Parathyroid adenoma (tissue), 2 donors: ENCODE measurements around the gene SLC11A2.

Experiments
- H2AFZ ChIP-seq: fragments of 300-600 bp; sonication (generic); one replicate; pipeline ENCODE4 v1.7.0; 2017; ENCODE audit warnings: antibody characterized with exemption, mild to moderate bottlenecking
- H3K27ac ChIP-seq: fragments of 300-600 bp; sonication (generic); one replicate; pipeline ENCODE4 v1.7.0; 2017
- H3K27me3 ChIP-seq: fragments of 300-600 bp; sonication (generic); one replicate; pipeline ENCODE4 v1.7.0; 2017; ENCODE audit warnings: low read length; ENCODE audit not compliant: control insufficient read depth, insufficient read depth
- H3K36me3 ChIP-seq: fragments of 300-600 bp; sonication (generic); one replicate; pipeline ENCODE4 v1.7.0; 2017; ENCODE audit warnings: low read length; ENCODE audit not compliant: control insufficient read depth, insufficient read depth
- H3K4me1 ChIP-seq: fragments of 300-600 bp; sonication (generic); one replicate; pipeline ENCODE4 v1.7.0; 2017; ENCODE audit warnings: control low read depth
- H3K4me2 ChIP-seq: fragments of 300-600 bp; sonication (generic); one replicate; pipeline ENCODE4 v1.7.0; 2017; ENCODE audit warnings: low read length
- H3K4me3 ChIP-seq: fragments of 300-600 bp; sonication (generic); one replicate; pipeline ENCODE4 v1.7.0; 2017; ENCODE audit warnings: low read depth, low read length
- H3K79me2 ChIP-seq: fragments of 300-600 bp; sonication (generic); one replicate; pipeline ENCODE4 v1.7.0; 2017; ENCODE audit warnings: control low read depth
- H3K9ac ChIP-seq: fragments of 300-600 bp; sonication (generic); one replicate; pipeline ENCODE4 v1.7.0; 2017; ENCODE audit warnings: mild to moderate bottlenecking
- H3K9me3 ChIP-seq: fragments of 300-600 bp; sonication (generic); one replicate; pipeline ENCODE4 v1.7.0; 2017; ENCODE audit warnings: low read length; ENCODE audit not compliant: control insufficient read depth
- TF ChIP-seq, protein P1 (sequence below): fragments of 300-600 bp; sonication (generic); IDR thresholded peaks from one replicate; pipeline ENCODE4 v1.7.0; 2017; ENCODE audit warnings: antibody characterized with exemption, mild to moderate bottlenecking
- donor health status: primary hyperparathyroidism.

Gene SLC11A2

DNA sequence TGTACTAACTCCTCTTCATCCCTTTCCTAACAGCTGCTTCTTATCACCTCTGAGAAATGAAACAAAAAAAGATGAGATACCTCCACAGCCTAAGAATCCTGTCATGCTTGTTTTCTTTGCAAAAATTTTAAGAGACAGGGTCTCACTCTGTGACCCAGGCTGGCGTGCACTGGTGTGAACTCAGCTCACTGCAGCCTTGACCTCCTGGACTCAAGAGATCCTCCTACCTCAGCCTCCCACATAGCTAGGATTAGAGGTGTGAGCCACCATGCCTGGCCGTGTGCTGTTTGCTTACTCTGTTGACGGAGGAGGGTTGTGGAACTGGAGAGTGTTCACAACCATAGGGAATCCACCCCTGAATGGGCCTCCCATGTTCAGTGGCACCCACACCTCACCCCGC lies 41.0 kb upstream of the SLC11A2 start:
- Histone ChIP-seq H3K36me3 (no peaks in the 10 kb centered on the region), H3K27ac (no peak overlapping the region), H3K9ac (no peak overlapping the region), H3K27me3 (no peaks in the 10 kb centered on the region), H3K79me2 (peaks cover 5% of the 10 kb centered on the region), H3K4me2 (no peak overlapping the region), H3K9me3 (no peaks in the 10 kb centered on the region), H3K4me1 (no peaks in the 10 kb centered on the region), H3K4me3 (no peak overlapping the region), H2AFZ (no peak overlapping the region)
- TF ChIP-seq, protein P1, sequence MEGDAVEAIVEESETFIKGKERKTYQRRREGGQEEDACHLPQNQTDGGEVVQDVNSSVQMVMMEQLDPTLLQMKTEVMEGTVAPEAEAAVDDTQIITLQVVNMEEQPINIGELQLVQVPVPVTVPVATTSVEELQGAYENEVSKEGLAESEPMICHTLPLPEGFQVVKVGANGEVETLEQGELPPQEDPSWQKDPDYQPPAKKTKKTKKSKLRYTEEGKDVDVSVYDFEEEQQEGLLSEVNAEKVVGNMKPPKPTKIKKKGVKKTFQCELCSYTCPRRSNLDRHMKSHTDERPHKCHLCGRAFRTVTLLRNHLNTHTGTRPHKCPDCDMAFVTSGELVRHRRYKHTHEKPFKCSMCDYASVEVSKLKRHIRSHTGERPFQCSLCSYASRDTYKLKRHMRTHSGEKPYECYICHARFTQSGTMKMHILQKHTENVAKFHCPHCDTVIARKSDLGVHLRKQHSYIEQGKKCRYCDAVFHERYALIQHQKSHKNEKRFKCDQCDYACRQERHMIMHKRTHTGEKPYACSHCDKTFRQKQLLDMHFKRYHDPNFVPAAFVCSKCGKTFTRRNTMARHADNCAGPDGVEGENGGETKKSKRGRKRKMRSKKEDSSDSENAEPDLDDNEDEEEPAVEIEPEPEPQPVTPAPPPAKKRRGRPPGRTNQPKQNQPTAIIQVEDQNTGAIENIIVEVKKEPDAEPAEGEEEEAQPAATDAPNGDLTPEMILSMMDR = no peak

GRCh38 chr12:51065530-51065929 lies 39.3 kb upstream of the SLC11A2 start:
- Histone ChIP-seq H3K27ac (no peak overlapping the region), H3K36me3 (no peaks in the 10 kb centered on the region), H3K9me3 (no peaks in the 10 kb centered on the region)

GRCh38 chr12:51062631-51063397 lies 36.6 kb upstream of the SLC11A2 start:
- H3K4me2 ChIP-seq = no peak overlapping the region
- no peaks in the 10 kb centered on the region for H3K27me3 ChIP-seq
- no peak overlapping the region for H2AFZ ChIP-seq
- no peak overlapping the region for H3K9ac ChIP-seq
- no peaks in the 10 kb centered on the region for H3K4me1 ChIP-seq
- TF ChIP-seq, protein P1 = no peak
- H3K36me3 ChIP-seq = no peaks in the 10 kb centered on the region
- H3K9me3 ChIP-seq = no peaks in the 10 kb centered on the region
- no peak overlapping the region for H3K27ac ChIP-seq
- no peaks in the 10 kb centered on the region for H3K79me2 ChIP-seq
- no peak overlapping the region for H3K4me3 ChIP-seq

More at GRCh38 chr12:51065530-51065929, 39.3 kb upstream of the SLC11A2 start:
- H3K4me2 ChIP-seq = no peak overlapping the region
- TF ChIP-seq, protein P1 = no peak
- no peak overlapping the region for H2AFZ ChIP-seq
- no peak overlapping the region for H3K4me3 ChIP-seq
- no peak overlapping the region for H3K9ac ChIP-seq
- no peaks in the 10 kb centered on the region for H3K4me1 ChIP-seq
- no peaks in the 10 kb centered on the region for H3K79me2 ChIP-seq
- no peaks in the 10 kb centered on the region for H3K27me3 ChIP-seq

GRCh38 chr12:51059086-51059485 lies 32.9 kb upstream of the SLC11A2 start:
- Histone ChIP-seq H3K9ac (no peak overlapping the region), H3K4me3 (no peak overlapping the region)
- TF ChIP-seq, protein P1 = no peak

GRCh38 chr12:51056242-51056641 lies 30.1 kb upstream of the SLC11A2 start:
- no peak overlapping the region for H3K4me3 ChIP-seq
- H2AFZ ChIP-seq = no peak overlapping the region
- no peaks in the 10 kb centered on the region for H3K4me1 ChIP-seq
- no peaks in the 10 kb centered on the region for H3K9me3 ChIP-seq
- H3K27ac ChIP-seq = no peak overlapping the region
- H3K4me2 ChIP-seq = no peak overlapping the region
- no peak overlapping the region for H3K9ac ChIP-seq
- TF ChIP-seq, protein P1 = no peak
- H3K79me2 ChIP-seq = no peaks in the 10 kb centered on the region
- H3K36me3 ChIP-seq = no peaks in the 10 kb centered on the region
- H3K27me3 ChIP-seq = no peaks in the 10 kb centered on the region

More at GRCh38 chr12:51059086-51059485, 32.9 kb upstream of the SLC11A2 start:
- H3K79me2 ChIP-seq = no peaks in the 10 kb centered on the region
- H3K27me3 ChIP-seq = no peaks in the 10 kb centered on the region
- H2AFZ ChIP-seq = no peak overlapping the region
- no peak overlapping the region for H3K27ac ChIP-seq
- no peak overlapping the region for H3K4me2 ChIP-seq
- H3K4me1 ChIP-seq = no peaks in the 10 kb centered on the region
- no peaks in the 10 kb centered on the region for H3K9me3 ChIP-seq
- H3K36me3 ChIP-seq = no peaks in the 10 kb centered on the region
